ENCODE measurements around the gene COL5A1. TPM values are rescaled to one million over a fixed set of nuclear protein-coding genes. Genes with fewer than 3 reads are reported as not detected.
"Not testable (repeated sequence)": the region's sequence is repeated elsewhere in the genome, so short reads cannot be mapped to it uniquely, and the experiment has no call there.

The COL5A1 gene
- total and polyA plus RNA-seq, 2 donors (not counting 1 experiment from before 2014, with no cell fraction given), result 72.8 to 109 TPM

- Histone ChIP-seq H3K9me3 (ENCODE audit: control insufficient read depth, insufficient read depth, low read depth, low read length) (no peaks in the 10 kb centered on the region), H3K4me2 (ENCODE audit: extremely low read depth, insufficient read depth, low read length) (no peak overlapping the region), H3K9ac (ENCODE audit: insufficient read depth, low read length) (no peak overlapping the region), H3K27me3 (ENCODE audit: control insufficient read depth, insufficient read depth, low read length) (no peaks in the 10 kb centered on the region), H4K20me1 (ENCODE audit: control insufficient read depth, extremely low read depth, insufficient read depth, low read length) (no peaks in the 10 kb centered on the region), H2AFZ (ENCODE audit: low read length) (no peak overlapping the region), H3K4me1 (ENCODE audit: control insufficient read depth, extremely low read depth, insufficient read depth, low read length) (peaks cover 3% of the 10 kb centered on the region), H3K79me2 (ENCODE audit: control insufficient read depth, insufficient read depth, low read length) (peaks cover 17% of the 10 kb centered on the region), H3K36me3 (ENCODE audit: control insufficient read depth, insufficient read depth, low read length) (peaks cover 39% of the 10 kb centered on the region), H3K4me3 (replicated peaks in 1 of 4; ENCODE audit: control extremely low read depth in 1 of 4, insufficient read depth in 1 of 4, low read depth in 3 of 4, low read length in 4 of 4) (no peak overlapping the region), H3K27ac (ENCODE audit: insufficient read depth, low read length) (no peak overlapping the region)
- TF ChIP-seq EZH2 (IDR thresholded peaks at IDR 0.05; ENCODE audit: low read length, missing control alignments), result no peak
- no peak for TF ChIP-seq CTCF (conservative IDR thresholded peaks at IDR 0.05 in 1 of 2, IDR thresholded peaks at IDR 0.05 in 1 of 2; ENCODE audit: low read depth in 1 of 2, low read length in 2 of 2)
- no peak for DNase-seq (ENCODE audit: low read depth in 2 of 2)
These were observed 59.2 kb downstream of the COL5A1 start for GRCh38 chr9:134700636-134701350.

GRCh38 chr9:134701581-134702259 lies 60.1 kb downstream of the COL5A1 start:
- DNase-seq (ENCODE audit: low read depth in 2 of 2), result no peak
- Histone ChIP-seq H3K9ac (ENCODE audit: insufficient read depth, low read length) (no peak overlapping the region), H3K27ac (ENCODE audit: insufficient read depth, low read length) (no peak overlapping the region), H3K4me3 (replicated peaks in 1 of 4; ENCODE audit: control extremely low read depth in 1 of 4, insufficient read depth in 1 of 4, low read depth in 3 of 4, low read length in 4 of 4) (no peak overlapping the region), H3K27me3 (ENCODE audit: control insufficient read depth, insufficient read depth, low read length) (no peaks in the 10 kb centered on the region), H3K4me2 (ENCODE audit: extremely low read depth, insufficient read depth, low read length) (no peak overlapping the region), H3K4me1 (ENCODE audit: control insufficient read depth, extremely low read depth, insufficient read depth, low read length) (peaks cover 12% of the 10 kb centered on the region), H2AFZ (ENCODE audit: low read length) (no peak overlapping the region), H3K36me3 (ENCODE audit: control insufficient read depth, insufficient read depth, low read length) (peaks cover 43% of the 10 kb centered on the region), H3K9me3 (ENCODE audit: control insufficient read depth, insufficient read depth, low read depth, low read length) (no peaks in the 10 kb centered on the region), H3K79me2 (ENCODE audit: control insufficient read depth, insufficient read depth, low read length) (peaks cover 18% of the 10 kb centered on the region), H4K20me1 (ENCODE audit: control insufficient read depth, extremely low read depth, insufficient read depth, low read length) (no peaks in the 10 kb centered on the region)
- TF ChIP-seq CTCF (conservative IDR thresholded peaks at IDR 0.05 in 1 of 2, IDR thresholded peaks at IDR 0.05 in 1 of 2; ENCODE audit: low read depth in 1 of 2, low read length in 2 of 2) (no peak), EZH2 (IDR thresholded peaks at IDR 0.05; ENCODE audit: low read length, missing control alignments) (no peak)

GRCh38 chr9:134702291-134702690 lies 60.7 kb downstream of the COL5A1 start:
- Histone ChIP-seq H3K27ac (ENCODE audit: insufficient read depth, low read length) (no peak overlapping the region), H3K9me3 (ENCODE audit: control insufficient read depth, insufficient read depth, low read depth, low read length) (no peaks in the 10 kb centered on the region), H3K36me3 (ENCODE audit: control insufficient read depth, insufficient read depth, low read length) (peaks cover 43% of the 10 kb centered on the region), H3K27me3 (ENCODE audit: control insufficient read depth, insufficient read depth, low read length) (no peaks in the 10 kb centered on the region), H3K9ac (ENCODE audit: insufficient read depth, low read length) (no peak overlapping the region), H2AFZ (ENCODE audit: low read length) (no peak overlapping the region), H4K20me1 (ENCODE audit: control insufficient read depth, extremely low read depth, insufficient read depth, low read length) (no peaks in the 10 kb centered on the region), H3K4me2 (ENCODE audit: extremely low read depth, insufficient read depth, low read length) (no peak overlapping the region), H3K4me1 (ENCODE audit: control insufficient read depth, extremely low read depth, insufficient read depth, low read length) (peaks cover 16% of the 10 kb centered on the region), H3K79me2 (ENCODE audit: control insufficient read depth, insufficient read depth, low read length) (peaks cover 17% of the 10 kb centered on the region), H3K4me3 (replicated peaks in 1 of 4; ENCODE audit: control extremely low read depth in 1 of 4, insufficient read depth in 1 of 4, low read depth in 3 of 4, low read length in 4 of 4) (no peak overlapping the region)
- TF ChIP-seq CTCF (conservative IDR thresholded peaks at IDR 0.05 in 1 of 2, IDR thresholded peaks at IDR 0.05 in 1 of 2; ENCODE audit: low read depth in 1 of 2, low read length in 2 of 2), result no peak
- TF ChIP-seq EZH2 (IDR thresholded peaks at IDR 0.05; ENCODE audit: low read length, missing control alignments), result no peak
- DNase-seq (ENCODE audit: low read depth in 2 of 2), result no peak

GRCh38 chr9:134703730-134704114 lies 62.1 kb downstream of the COL5A1 start:
- H3K9ac ChIP-seq (ENCODE audit: insufficient read depth, low read length); H2AFZ ChIP-seq (ENCODE audit: low read length); H3K4me3 ChIP-seq (replicated peaks in 1 of 4; ENCODE audit: control extremely low read depth in 1 of 4, insufficient read depth in 1 of 4, low read depth in 3 of 4, low read length in 4 of 4); H3K4me2 ChIP-seq (ENCODE audit: extremely low read depth, insufficient read depth, low read length); H3K9me3 ChIP-seq (ENCODE audit: control insufficient read depth, insufficient read depth, low read depth, low read length); H4K20me1 ChIP-seq (ENCODE audit: control insufficient read depth, extremely low read depth, insufficient read depth, low read length); H3K27ac ChIP-seq (ENCODE audit: insufficient read depth, low read length); H3K27me3 ChIP-seq (ENCODE audit: control insufficient read depth, insufficient read depth, low read length); DNase-seq (ENCODE audit: low read depth in 2 of 2): not testable (repeated sequence)
- H3K79me2 ChIP-seq (ENCODE audit: control insufficient read depth, insufficient read depth, low read length), result peaks cover 11% of the 10 kb centered on the region
- H3K4me1 ChIP-seq (ENCODE audit: control insufficient read depth, extremely low read depth, insufficient read depth, low read length), result peaks cover 17% of the 10 kb centered on the region
- H3K36me3 ChIP-seq (ENCODE audit: control insufficient read depth, insufficient read depth, low read length), result peaks cover 46% of the 10 kb centered on the region

Measured in fibroblast of lung (primary cell).